Right forelimb (tissue), 1 donor: ENCODE results near the gene LRRFIP1.

Experiments used
- DNase-seq: peaks from one replicate; pipeline ENCODE4 v3.0.0-alpha.2; 2018

The LRRFIP1 gene

DNA sequence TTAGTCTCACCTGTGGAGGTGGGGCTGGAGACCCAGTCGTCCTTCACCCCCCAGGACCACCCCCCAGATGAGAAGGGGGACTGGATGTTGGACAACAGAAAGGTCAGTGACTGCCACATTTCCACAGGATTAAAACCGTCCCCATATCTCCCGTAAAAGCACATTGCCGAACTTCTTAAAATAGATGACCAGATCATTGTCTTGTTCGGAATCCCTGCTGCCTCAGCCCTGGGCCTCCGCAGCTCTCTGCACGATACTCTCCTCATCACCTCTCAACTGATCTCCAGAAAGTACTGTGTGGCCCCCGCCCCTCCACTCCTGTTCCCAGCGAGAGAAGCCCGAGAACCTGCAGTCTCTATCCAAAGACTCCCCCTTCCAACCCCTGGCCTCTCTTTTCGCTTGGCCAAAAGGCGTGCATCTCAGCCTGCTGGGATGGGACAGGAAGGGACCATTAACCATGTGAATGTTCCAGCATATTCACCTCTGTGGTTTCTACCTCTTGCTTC lies 13.2 kb downstream of the LRRFIP1 start:
- no peak for DNase-seq

DNA sequence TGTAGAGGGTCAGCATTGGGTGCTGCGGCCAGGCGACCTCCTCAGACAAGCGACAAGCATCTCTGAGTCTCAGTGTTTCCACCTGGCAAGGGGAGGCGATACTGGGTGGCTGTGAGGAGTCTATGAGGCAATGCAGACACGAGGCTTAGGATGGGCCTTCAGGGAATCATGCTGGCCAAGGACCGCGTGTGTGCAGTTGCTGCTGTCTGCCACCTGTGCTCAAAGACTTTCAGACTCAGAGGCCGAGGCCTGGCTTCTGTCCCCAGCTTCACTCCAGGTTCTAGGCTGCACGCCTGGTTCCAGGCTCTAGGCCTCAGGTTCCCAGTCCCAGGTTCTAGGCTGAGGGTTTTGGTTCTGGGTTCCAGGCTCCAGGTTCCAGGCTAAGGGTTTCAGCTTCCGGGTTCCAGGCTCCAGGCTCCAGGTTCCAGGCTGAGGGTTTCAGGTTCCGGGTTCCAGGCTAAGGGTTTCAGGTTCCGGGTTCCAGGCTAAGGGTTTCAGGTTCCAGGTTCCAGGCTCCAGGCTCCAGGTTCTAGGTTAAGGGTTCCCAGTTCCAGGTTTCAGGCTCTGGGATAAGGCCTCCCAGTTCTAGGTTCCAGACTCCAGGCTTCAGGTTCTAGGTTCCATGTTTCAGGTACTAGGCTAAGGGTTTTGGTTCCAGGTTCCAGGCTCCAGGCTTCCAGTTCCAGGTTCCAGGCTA lies 14.8 kb downstream of the LRRFIP1 start:
- DNase-seq: no peak

DNA sequence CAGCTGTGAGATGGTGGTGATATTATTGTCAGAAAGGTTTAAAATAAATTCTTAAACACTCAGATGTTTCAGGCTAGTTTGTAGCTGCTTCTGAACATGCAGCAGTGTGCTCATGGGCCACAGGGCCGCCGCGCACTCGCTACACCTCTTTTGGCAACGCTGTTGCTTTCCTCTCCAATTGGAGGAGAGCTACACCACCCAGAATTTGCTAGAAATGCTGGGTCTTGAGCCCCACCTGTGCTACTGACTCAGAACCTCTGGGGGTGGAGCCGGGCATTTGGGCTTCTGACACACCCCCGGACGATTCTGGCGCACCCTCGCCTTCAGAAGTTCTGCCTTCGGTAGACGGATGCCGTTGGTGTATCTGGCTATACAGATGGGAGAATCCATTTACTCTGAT lies 15.7 kb downstream of the LRRFIP1 start:
- DNase-seq: no peak

DNA sequence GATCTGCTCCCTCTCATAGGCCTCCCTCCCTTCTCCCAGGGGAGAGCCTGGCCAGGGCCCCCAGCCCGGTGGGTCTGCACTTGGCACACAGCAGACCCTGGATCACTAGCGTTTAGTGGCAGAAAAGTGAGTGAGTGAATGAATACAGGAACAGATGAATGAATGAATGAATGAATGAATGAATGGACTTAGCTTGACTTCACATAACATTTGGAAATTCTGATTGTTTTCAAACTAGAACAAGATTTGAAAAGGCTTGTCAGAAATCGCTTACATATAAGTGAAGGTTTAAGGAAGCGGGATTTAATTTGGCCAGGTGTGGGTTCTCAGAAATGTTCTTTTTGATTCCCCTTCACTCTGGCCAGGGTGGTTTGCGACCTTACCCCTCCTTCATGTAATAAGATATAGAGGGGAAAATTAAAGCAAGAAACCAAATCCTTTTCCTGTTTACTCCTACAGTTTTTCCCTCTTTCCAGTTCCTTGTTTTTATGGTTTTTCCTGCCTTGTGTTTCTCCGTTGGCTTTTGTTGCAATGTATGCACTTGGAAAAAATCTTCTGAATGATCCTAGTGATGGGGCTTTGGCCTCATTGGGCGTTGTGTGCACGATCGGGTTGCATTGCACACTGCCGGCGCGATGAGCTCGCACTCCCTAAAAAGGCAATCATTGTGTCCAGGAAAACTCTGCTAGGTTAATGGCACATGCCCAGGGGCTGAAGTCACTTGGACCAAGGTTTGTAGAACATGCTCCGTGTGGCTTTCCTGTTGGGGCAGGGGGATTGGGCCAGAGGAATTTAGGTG lies 16.4 kb downstream of the LRRFIP1 start:
- DNase-seq: no peak

DNA sequence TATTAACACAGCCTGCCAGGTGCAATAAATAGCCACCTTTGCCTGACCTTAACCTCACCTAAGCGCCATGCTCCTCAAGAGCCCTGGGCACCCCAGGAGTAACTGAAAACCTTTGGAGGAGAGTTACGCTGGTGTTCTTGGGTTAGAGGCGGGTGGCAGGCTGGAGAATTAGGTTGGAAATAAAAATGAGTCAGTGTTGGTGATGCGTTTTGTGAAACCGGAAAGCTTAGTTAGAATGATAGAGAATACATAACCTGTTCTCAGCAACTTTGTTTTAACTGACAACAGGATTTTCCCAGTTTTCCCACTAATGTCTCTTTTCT lies 17.0 kb downstream of the LRRFIP1 start:
- no peak for DNase-seq

DNA sequence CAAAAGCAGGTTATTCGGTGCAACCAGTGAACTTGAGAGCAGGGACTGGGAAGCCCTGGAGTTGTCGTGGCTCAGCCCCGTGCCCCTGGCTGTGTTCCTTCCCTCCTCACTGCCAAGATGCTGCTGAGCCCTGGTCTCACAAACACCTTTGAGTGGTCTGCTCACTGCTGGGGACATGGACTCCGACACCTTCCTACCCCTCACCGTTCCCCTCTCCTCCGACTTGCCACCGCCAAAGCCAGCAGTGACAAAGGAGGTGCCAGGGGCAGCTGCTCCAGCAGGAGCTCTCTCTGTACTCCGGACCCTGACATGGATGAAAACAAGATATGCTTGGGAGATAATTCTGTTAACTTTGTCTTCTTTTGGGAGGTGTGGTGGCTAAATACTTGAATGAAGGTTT lies 17.9 kb downstream of the LRRFIP1 start:
- DNase-seq: no peak

DNA sequence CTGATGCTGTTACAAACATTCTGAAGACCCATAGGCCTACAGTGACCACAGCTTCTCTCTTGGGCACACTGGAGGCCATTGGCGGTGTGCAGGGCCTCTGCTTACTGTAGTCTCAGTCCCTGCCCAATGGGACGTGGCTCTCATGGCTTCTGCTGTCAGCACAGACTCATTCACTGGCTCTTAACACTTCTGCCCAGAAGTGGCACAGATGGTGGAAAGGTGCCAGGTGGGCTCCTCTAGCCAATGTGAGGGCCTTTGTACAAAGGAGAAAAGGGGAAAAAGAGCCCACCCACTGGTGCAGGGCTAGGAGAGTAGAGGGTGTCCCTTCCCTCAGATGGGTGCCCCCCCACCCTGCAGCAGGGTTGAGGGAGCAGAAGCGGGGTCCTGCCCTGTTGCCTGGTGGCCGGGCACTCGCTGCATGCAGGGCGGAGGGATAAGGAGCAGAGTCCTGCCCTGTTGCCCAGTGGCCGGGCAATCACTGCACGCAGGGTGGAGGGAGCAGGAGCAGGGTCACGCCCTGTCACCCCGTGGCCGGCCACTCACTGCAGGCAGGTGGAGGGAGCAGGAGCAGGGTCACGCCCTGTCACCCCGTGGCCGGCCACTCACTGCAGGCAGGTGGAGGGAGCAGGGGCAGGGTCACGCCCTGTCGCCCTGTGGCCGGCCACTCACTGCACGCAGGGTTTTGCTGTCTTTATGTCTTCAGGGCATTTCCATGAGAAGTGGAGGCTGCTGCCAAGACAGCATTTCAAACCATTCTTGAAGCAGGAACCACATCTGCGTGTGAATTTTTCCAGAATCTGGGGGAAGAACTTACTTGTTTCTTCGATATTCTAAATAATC lies 20.0 kb downstream of the LRRFIP1 start:
- no peak for DNase-seq

DNA sequence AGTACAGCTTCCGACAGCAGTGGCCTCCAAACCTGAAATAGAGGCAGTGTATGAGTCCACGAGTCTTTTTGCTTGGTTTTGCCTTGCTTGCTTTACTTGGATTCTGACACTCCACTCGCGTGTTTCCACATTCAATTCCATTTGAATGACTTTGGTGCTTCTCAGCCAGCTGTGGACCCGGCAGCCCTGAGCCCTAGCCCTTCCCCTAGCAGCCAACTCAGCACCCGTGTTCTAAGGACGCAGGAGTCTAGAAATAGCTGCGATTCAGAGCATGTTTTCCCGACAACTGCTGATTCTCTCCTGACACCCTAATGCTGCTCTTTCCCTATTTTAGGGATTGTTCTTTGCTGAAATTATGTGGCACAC lies 20.6 kb downstream of the LRRFIP1 start:
- no peak for DNase-seq

DNA sequence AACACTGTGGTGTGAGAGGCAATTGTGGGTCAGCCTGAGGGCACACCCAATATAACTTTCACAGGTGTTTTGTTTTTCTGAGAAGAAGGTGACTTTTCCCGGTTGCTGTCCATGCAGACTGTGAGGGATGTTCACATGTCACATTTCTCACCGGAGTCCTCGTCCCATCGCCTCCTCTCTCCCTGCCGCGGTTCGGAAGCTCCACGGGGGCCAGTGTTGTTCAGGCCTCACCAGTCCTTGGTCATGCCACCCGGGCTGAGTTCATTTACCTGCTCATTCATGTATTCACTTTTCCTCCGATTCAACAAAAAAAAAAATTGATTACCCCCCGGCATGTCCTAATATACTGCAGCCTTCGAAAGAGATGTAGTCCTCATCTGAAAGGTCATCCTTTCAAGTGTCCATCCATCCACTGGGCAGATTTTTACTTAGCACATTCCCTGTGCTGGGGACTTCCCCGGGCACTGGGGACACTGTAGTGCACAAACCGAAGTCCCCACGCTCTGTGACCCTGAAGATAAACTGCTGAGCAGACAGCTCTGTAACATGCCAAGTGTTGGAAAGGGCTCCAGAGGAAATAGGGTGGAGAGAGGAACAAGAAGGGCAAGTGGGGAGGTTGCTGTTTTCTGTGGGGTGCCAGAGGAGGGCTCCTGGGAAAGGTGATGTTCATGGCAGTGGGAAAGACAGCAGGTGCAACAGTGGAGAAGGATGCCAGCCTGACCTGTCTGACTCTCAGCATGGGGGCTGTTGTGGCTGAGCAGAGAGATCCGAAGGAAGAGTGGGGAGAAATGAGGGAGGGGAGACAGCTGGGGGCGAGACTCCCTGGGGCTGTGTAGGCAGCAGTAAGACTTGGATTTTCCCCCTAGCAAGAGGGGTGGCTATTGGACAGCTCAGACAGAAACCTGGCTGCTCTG lies 22.4 kb downstream of the LRRFIP1 start:
- no peak for DNase-seq

DNA sequence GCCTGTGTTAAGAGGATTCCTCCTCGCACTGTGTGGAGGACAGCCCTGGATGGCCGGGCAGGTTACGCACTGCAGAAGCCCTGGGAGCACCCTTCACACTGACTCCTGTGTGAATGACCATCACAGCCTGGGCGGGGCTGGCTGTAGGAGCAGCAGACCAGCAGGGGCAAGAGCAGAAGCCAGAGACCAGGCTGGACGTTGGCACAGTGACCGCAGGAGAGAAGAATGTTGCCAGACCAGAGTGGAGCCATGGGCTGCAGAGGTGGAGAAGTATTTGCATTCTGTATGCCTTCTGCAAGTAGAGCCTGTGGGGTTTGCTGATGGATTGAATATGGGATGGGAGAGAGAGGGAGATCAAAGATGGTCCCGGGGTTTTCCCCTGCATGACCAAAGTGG lies 23.1 kb downstream of the LRRFIP1 start:
- DNase-seq: no peak

DNA sequence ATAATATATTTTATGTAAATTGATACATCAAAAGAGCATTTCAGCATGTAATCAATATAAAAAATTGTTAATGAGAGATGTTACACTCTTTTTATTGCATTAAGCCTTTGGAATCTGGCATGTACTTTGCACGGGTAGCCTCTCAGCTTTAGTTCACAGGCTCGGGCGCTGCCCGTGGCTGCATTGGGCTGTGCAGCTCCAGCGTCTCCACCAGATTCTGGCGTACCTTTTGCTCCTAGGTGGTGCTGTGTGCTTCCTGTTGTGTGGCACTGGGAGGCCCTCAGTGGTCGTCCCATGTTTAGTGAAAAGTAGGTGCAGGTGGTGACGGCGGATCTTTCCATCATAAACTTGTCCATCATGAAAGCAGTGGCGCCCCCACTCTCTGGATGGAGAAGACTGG lies 24.4 kb downstream of the LRRFIP1 start:
- DNase-seq: no peak

DNA sequence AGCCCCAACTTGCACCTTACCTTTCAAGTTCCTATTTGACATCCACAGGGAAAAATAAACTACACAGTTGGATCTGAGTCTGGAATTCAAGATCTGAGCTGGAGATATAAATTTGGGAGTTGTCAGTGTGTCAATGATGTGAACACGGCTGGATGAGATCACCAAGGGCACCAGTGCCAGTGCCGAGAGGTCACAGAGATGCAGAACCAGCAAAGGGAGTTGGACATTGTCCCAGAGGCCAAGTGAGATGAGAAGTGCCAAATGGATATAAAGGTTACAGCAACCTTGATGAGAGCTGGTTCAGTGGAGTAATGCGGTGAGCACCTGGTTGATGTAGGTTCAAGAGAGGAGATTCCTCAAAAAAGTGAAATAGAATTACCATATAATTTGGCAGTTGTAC lies 24.8 kb downstream of the LRRFIP1 start:
- DNase-seq: no peak

DNA sequence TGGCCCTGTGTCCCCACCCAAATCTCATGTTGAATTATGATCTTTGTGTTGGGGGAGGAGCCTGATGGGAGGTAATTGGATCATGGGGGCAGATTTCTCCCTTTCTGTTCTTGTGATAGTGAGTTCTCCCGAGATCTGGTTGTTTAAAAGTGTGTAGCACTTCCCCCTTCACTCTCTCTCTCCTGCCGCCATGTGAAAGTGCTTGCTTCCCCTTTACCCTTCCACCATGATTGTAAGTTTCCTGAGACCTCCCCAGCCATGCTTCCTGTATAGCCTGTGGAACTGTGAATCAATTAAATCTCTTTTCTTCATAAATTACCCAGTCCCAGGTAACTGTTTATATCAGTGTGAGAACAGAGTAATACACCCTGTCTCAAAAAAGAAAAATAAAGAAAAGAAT lies 25.5 kb downstream of the LRRFIP1 start:
- DNase-seq: no peak

DNA sequence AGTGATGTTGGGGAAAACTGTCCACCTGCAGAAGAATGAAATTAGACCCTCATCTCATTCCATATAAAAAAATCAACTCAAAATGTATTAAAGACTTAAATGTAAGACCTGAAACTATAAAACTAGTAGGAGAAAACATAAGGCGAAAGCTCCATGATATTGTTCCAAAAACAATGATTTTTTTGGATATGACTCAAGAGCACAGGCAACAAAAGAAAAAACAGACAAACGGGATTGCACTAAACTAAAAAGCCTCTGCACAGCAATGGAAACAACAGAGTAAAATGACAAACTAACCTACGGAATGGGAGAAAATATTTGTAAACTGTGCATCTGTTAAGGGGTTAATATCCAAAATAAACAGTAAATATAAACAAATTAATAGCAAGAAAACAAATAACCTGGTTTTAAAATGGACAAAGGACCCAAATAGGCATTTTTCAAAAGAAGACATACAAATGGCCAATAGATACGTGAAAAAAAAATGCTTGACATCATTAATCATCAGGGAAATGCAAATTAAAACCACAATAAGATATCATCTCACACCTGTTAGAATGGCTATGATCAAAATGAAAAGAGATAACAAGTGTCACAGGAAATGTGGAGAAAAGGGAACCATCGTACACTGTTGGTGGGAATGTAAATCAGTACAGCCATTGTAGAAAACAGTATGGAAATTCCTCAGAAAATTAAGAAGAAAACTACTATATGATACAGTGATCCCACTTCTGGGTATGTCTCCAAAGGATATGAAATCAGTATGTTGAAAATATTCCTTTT lies 26.6 kb downstream of the LRRFIP1 start:
- DNase-seq: no peak

DNA sequence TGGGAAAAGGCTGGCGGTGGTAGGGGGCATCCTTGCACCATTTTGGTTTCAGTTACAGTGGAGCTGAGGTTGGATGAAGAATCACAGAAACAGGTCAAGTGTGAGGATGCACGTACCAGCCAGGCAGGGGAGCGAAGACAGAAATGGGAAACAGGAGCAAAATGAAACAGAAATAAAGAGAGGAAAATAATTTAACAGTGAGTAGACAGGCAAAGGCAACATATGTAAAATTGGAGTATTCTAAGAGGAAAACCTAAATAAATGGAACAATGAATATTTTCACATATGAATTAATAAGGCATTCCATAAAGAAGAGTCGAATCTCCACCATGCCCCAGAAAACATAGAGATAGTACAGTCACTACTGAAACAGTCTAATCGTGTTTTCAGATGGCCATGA lies 29.7 kb downstream of the LRRFIP1 start:
- no peak for DNase-seq

DNA sequence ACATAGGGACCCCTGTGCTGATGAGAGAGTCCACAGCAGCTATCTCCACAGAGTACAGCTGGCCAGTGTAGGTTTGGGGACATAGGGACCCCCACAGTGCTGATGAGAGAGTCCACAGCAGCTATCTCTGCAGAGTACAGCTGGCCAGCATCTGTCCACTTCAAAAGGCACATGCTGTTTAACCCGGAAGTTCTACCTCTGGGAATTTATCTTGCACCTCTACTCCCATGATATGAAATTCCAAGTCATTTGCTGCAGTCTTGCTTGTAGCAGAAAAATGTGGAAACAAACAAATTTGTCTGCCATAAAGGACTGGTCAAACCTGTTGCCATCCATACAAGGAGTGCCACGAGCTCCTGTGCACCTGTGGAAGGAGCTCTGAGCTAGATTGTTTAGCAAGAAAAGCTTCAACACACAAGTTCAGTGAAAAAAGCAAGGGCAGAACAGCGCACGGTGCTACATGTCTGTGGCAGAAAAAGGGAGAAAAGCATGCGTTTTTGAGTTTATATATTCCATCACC lies 33.1 kb downstream of the LRRFIP1 start:
- DNase-seq: no peak

DNA sequence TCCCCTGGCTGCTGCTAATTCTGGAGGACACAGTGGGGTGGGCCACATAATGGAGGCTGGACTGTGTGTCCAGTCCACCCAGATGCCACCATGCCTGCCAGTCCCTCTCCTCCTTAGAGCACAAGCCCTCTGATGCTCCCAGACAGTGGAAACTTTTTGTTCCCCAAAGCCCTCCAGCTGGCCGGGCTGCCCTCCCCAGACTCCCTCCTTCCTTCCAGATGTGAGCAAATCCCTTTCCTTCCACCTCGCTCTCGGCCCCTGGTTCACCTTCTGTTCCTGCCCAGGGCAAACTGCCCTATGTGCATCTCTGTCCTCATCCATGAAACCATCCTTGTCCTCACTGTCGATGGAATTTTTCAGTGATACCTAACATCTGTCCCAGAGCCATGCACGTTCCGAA lies 33.9 kb downstream of the LRRFIP1 start:
- DNase-seq: no peak

DNA sequence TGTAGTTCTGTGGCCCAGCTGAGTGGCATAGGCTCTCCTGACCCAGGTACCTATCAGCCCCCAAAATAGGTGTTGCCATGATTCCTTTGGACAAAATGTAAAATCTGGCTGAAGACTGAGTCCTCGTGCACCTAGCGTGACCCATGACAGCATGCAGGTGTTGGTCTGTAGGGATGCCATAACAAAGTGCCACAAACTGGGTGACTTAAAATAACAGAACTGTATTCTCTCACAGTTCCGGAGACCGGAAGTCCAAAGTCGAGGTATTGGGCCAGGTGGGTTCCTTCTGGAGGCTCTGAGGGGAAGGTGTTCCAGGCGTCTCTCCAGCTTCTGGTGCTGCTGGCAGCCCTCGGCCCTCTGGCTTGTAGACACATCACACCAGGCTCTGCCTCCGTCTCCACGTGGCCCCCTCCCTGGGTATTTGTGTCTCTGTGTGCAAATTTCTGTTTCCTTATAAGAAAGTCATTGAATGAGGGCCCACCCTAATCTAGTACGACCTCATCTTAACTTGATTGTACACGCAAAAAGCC lies 34.5 kb downstream of the LRRFIP1 start:
- DNase-seq: no peak

DNA sequence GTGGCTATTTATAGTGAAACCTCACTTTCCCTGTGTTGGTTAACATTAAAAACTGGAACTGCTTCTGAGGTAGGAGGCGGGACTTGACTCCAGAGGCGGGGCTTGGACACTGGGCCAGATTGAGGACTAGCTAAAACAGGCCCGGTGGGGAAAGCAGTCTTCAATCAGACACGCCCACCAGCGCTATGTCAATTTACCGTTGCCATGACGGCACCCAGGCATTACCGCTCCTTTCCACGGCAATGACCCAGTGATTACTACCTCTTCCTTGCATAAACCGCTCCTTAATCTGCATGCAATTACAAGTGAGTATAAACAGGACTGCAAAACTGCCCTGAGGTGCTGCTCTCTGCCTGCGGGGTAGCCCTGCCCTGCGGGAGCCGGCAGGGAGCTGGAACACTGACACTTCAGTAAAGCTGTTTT lies 35.3 kb downstream of the LRRFIP1 start:
- peak; percentile 90 for DNase-seq

DNA sequence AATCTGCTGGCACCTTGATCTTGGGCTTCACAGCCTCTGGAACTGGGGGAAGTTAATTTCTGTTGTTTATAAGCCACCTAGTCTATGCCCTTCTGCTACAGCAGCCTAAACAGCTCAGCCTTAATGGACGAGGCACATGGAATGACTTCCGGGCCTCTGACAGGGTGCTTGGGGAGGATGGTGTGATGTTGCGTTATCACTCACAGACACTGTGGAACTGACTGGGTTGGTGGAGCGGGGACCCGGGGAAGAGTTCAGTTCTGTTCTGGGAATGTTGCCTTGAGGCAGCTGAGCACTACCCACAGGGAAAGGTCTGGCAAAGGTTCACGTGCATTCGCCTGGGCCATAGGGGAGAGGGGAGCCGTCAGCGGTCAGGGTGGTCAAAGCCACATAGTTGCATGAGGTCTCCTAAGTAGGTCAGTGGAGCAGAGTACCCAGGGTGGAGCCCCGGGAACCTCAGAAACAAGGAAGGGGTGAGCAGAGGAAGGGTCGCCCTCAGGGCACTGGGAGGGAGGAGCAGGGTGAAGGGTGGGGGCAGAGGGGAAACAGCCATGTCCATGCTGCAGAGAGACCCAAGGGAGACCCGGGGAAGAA lies 36.2 kb downstream of the LRRFIP1 start:
- DNase-seq: no peak

DNA sequence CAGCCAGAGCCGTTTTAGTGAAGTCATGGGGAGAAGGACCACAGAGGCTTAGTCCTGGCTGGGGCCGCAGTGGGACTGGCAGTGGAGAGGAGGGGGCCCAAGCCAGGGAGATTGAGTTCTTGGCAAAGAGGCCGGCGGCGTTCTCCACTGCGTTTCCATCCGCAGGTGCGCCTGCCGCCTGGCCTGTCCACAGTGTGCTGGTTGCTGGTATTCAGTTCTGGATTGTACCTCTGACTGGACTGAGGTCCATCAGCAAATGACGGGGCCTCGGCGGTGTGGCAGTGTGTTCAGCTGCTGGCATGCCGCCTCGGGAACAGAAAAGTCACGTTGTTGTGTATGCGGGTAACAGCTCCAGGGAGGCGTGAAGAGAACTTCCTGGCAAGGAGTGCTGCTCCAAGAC lies 36.8 kb downstream of the LRRFIP1 start:
- no peak for DNase-seq
